ENCODE data around the gene SLC29A3. TPM values are rescaled to one million over a fixed set of nuclear protein-coding genes. Genes with fewer than 3 reads are reported as not detected.
A peak's percentile ranks its signal among the peaks of the same experiment; 100 is the strongest.

Gene SLC29A3
- polyA plus RNA-seq, 3 donors, result 9.7 to 28.4 (median 16.6) TPM

- Histone ChIP-seq H3K9me3 (replicated peaks in 1 of 2; ENCODE audit: control insufficient read depth in 1 of 2, insufficient read depth in 1 of 2, low read length in 2 of 2) (no peaks in the 10 kb centered on the region), H2AFZ (ENCODE audit: insufficient read depth, low read depth, low read length, poor library complexity, severe bottlenecking) (peak overlapping the region; percentile 96), H3K36me3 (replicated peaks in 1 of 2; ENCODE audit: control insufficient read depth in 1 of 2, insufficient read depth in 2 of 2, low read length in 2 of 2) (peaks cover 21 to 26% of the 10 kb centered on the region in 2 donors), H3K9ac (ENCODE audit: insufficient read depth, low read length, poor library complexity, severe bottlenecking) (peak overlapping the region; percentile 77), H3K27ac (ENCODE audit: low read depth in 1 of 2, low read length in 2 of 2) (peak overlapping the region in 1 of 2 donors; percentile 83), H3K4me1 (ENCODE audit: control insufficient read depth in 1 of 2, insufficient read depth in 2 of 2, low read length in 2 of 2) (peaks cover 43 to 52% of the 10 kb centered on the region in 2 donors), H3K79me2 (ENCODE audit: insufficient read depth, low read length) (peaks cover 35% of the 10 kb centered on the region), H3K27me3 (ENCODE audit: control insufficient read depth in 2 of 2, insufficient read depth in 2 of 2, low read length in 2 of 2) (no peaks in the 10 kb centered on the region), H4K20me1 (ENCODE audit: insufficient read depth, low read length) (peaks cover 30% of the 10 kb centered on the region), H3K4me3 (replicated peaks in 1 of 3; ENCODE audit: low read depth in 2 of 3, low read length in 3 of 3) (peak overlapping the region; percentile 77 to 93 (median 86)), H3K4me2 (replicated peaks; ENCODE audit: extremely low read depth, low read length, poor library complexity, severe bottlenecking) (peak overlapping the region; percentile 96)
- no peak for TF ChIP-seq CTCF (IDR thresholded peaks at IDR 0.05)
- Mint-ChIP-seq H3K9me3 (no peaks in the 10 kb centered on the region), H3K36me3 (peaks cover 25 to 28% of the 10 kb centered on the region in 2 donors), H3K27me3 (ENCODE audit: low read depth in 3 of 3) (peaks cover 0 to 4% (median 0%) of the 10 kb centered on the region in 3 donors), H3K27ac (peak overlapping the region in 6 of 7 donors; percentile 4 to 96 (median 92)), H3K4me3 (peak overlapping the region; percentile 97 to 98), H3K4me1 (peaks cover 62% of the 10 kb centered on the region)
- intact Hi-C loops (cut with micrococcal nuclease), result loop anchor here (5.0 to 10.0 kb wide), 5 partner anchors 57 to 585 kb away; no protein-coding TSS in a partner anchor
- WGBS (ENCODE audit: insufficient coverage), result 38% methylated on average over 1 of the region's 8 CpGs
- no peak for DNase-seq
Measured at GRCh38 chr10:71319800-71320392, 837 bp downstream of the SLC29A3 start.

GRCh38 chr10:71320592-71320991 lies 1.5 kb downstream of the SLC29A3 start:
- H3K4me1 ChIP-seq (ENCODE audit: control insufficient read depth in 1 of 2, insufficient read depth in 2 of 2, low read length in 2 of 2), result peaks cover 36 to 47% of the 10 kb centered on the region in 2 donors
- intact Hi-C loops (cut with micrococcal nuclease), result loop anchor here in 1 of 2 donors (5.0 kb wide), 1 partner anchor 57 kb away; no protein-coding TSS in a partner anchor
- H3K9ac ChIP-seq (ENCODE audit: insufficient read depth, low read length, poor library complexity, severe bottlenecking), result no peak overlapping the region
- no peak for DNase-seq
- Mint-ChIP-seq H3K4me1 (peaks cover 60% of the 10 kb centered on the region), H3K27ac (no peak overlapping the region), H3K36me3 (peaks cover 32 to 35% of the 10 kb centered on the region in 2 donors), H3K27me3 (ENCODE audit: low read depth in 3 of 3) (peaks cover 0 to 4% (median 0%) of the 10 kb centered on the region in 3 donors), H3K9me3 (no peaks in the 10 kb centered on the region), H3K4me3 (no peak overlapping the region)
- H3K79me2 ChIP-seq (ENCODE audit: insufficient read depth, low read length), result peaks cover 40% of the 10 kb centered on the region
- H3K4me2 ChIP-seq (replicated peaks; ENCODE audit: extremely low read depth, low read length, poor library complexity, severe bottlenecking), result no peak overlapping the region
- H4K20me1 ChIP-seq (ENCODE audit: insufficient read depth, low read length), result peaks cover 35% of the 10 kb centered on the region
- WGBS (ENCODE audit: insufficient coverage), result 93% methylated on average over 4 of the region's 5 CpGs
- H3K36me3 ChIP-seq (replicated peaks in 1 of 2; ENCODE audit: control insufficient read depth in 1 of 2, insufficient read depth in 2 of 2, low read length in 2 of 2), result peaks cover 28 to 33% of the 10 kb centered on the region in 2 donors
- no peak overlapping the region for H3K27ac ChIP-seq (ENCODE audit: low read depth in 1 of 2, low read length in 2 of 2)
- no peak overlapping the region for H2AFZ ChIP-seq (ENCODE audit: insufficient read depth, low read depth, low read length, poor library complexity, severe bottlenecking)
- no peak for TF ChIP-seq CTCF (IDR thresholded peaks at IDR 0.05)
- H3K9me3 ChIP-seq (replicated peaks in 1 of 2; ENCODE audit: control insufficient read depth in 1 of 2, insufficient read depth in 1 of 2, low read length in 2 of 2), result no peaks in the 10 kb centered on the region
- H3K27me3 ChIP-seq (ENCODE audit: control insufficient read depth in 2 of 2, insufficient read depth in 2 of 2, low read length in 2 of 2), result no peaks in the 10 kb centered on the region
- H3K4me3 ChIP-seq (replicated peaks in 1 of 3; ENCODE audit: low read depth in 2 of 3, low read length in 3 of 3), result no peak overlapping the region

Data from CD14-positive monocyte (primary cell).